Activated CD4-positive, alpha-beta T cell treated with anti-CD3 and anti-CD28 coated beads, Interleukin-2, amount 10 ng/mL, durations not matched to agents 7 days and 5 days (primary cell): ENCODE results near the gene NCOR1. TPM values are rescaled to one million over a fixed set of nuclear protein-coding genes. Genes with fewer than 3 reads are reported as not detected.
"Not testable (repeated sequence)": the region's sequence is repeated elsewhere in the genome, so short reads cannot be mapped to it uniquely, and the experiment has no call there.

Source experiments
- CTCF ChIA-PET: fragments of 350-600 bp; sonication (Branson Sonifier 250); formaldehyde crosslinking; loops from one replicate; lab custom pipeline; 2021; ENCODE audit warnings: antibody characterized with exemption; lab: Charles Lee
- POLR2A ChIA-PET: fragments of 350-600 bp; sonication (Branson Sonifier 250); formaldehyde crosslinking; loops from one replicate; lab custom pipeline; 2021; ENCODE audit warnings: antibody characterized with exemption; lab: Charles Lee
- DNase-seq: peaks from one replicate; pipeline ENCODE4 v3.0.0-alpha.2; 2020
- H3K27ac Mint-ChIP-seq: one replicate; pipeline ENCODE4 v1.8.0; 2021; ENCODE audit warnings: mild to moderate bottlenecking, moderate library complexity, mixed read lengths
- H3K27me3 Mint-ChIP-seq: one replicate; pipeline ENCODE4 v1.8.0; 2021; ENCODE audit warnings: mixed read lengths
- H3K36me3 Mint-ChIP-seq: one replicate; pipeline ENCODE4 v1.8.0; 2021; ENCODE audit warnings: low read depth, mixed read lengths
- H3K4me1 Mint-ChIP-seq: one replicate; pipeline ENCODE4 v1.8.0; 2021; ENCODE audit warnings: mixed read lengths
- H3K4me3 Mint-ChIP-seq: one replicate; pipeline ENCODE4 v1.8.0; 2021; ENCODE audit warnings: mild to moderate bottlenecking, moderate library complexity, mixed read lengths
- H3K9me3 Mint-ChIP-seq: one replicate; pipeline ENCODE4 v1.8.0; 2021; ENCODE audit warnings: mixed read lengths
- total RNA-seq, 2 experiments: library from RNA; stranded (reverse); gene quantifications; one replicate each; pipeline ENCODE4 v1.2.3, GENCODE V29; 2021

The NCOR1 gene
- total RNA-seq, 2 experiments from 2014 or later: 152 to 182 TPM

GRCh38 chr17:16066125-16066524 is 149.2 kb downstream of the NCOR1 start:
- ChIA-PET POLR2A (no interaction called here), CTCF (no interaction called here)
- H3K4me1 Mint-ChIP-seq: no peaks in the 10 kb centered on the region
- H3K9me3 Mint-ChIP-seq: no peaks in the 10 kb centered on the region
- no peak overlapping the region for H3K27ac Mint-ChIP-seq
- H3K27me3 Mint-ChIP-seq: no peaks in the 10 kb centered on the region
- H3K4me3 Mint-ChIP-seq: no peak overlapping the region
- no peak for DNase-seq
- peaks cover 66% of the 10 kb centered on the region for H3K36me3 Mint-ChIP-seq

DNA sequence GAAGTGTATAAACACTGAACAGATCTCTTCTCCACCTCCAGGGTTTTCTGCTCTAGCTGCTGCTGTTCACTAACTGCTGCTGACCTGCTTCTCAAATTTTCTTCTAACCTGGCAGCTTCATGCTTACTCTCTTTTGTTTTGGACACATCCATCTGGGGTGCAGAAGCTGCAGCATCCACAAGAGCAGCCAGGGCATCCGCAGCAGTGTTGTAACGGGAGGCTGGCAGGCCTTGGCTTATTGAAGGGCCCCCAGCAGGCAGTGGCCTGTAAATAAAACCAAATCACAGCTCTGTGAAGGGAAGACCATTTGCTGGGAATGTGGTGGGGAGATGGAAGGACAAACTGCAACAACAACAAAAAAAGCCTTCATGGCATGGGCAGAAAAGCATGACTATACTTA is 153.7 kb downstream of the NCOR1 start:
- Mint-ChIP-seq H3K27ac (no peak overlapping the region), H3K27me3 (no peaks in the 10 kb centered on the region), H3K9me3 (no peaks in the 10 kb centered on the region), H3K36me3 (peaks cover 61% of the 10 kb centered on the region), H3K4me1 (no peaks in the 10 kb centered on the region), H3K4me3 (no peak overlapping the region)
- POLR2A ChIA-PET: no interaction called here
- DNase-seq: no peak
- CTCF ChIA-PET: no interaction called here

DNA sequence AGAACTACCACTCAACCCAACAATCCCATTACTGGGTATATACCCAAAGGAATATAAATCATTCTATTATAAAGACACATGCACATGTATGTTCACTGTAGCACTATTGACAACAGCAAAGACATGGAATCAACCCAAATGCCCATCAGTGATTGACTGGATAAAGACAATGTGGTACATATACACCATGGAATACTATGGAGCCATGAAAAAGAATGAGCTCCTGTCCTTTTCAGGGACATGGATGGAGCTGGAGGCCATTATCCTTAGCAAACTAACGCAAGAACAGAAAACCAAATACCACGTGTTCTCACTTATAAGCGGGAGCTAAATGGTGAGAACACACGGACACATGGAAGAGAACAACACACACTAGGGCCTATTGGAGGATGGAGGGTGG is 160.2 kb downstream of the NCOR1 start:
- peaks cover 72% of the 10 kb centered on the region for H3K36me3 Mint-ChIP-seq
- CTCF ChIA-PET: interaction anchor here (1.4 kb wide), 1 partner anchor 50 kb away, joined by 3 read pairs; no protein-coding TSS in a partner anchor
- H3K9me3 Mint-ChIP-seq, H3K27ac Mint-ChIP-seq, POLR2A ChIA-PET, H3K4me3 Mint-ChIP-seq, H3K4me1 Mint-ChIP-seq, DNase-seq, H3K27me3 Mint-ChIP-seq: not testable (repeated sequence)

- CTCF ChIA-PET: no interaction called here
- H3K9me3 Mint-ChIP-seq: peaks cover 2% of the 10 kb centered on the region
- POLR2A ChIA-PET: no interaction called here
- peaks cover 9% of the 10 kb centered on the region for H3K4me1 Mint-ChIP-seq
- peaks cover 71% of the 10 kb centered on the region for H3K36me3 Mint-ChIP-seq
- no peak overlapping the region for H3K4me3 Mint-ChIP-seq
- DNase-seq: no peak
- no peak overlapping the region for H3K27ac Mint-ChIP-seq
- no peaks in the 10 kb centered on the region for H3K27me3 Mint-ChIP-seq
These were observed 162.8 kb downstream of the NCOR1 start for GRCh38 chr17:16052486-16052885.

GRCh38 chr17:16050844-16051243 is 164.5 kb downstream of the NCOR1 start:
- H3K4me3 Mint-ChIP-seq: no peak overlapping the region
- POLR2A ChIA-PET: no interaction called here
- H3K36me3 Mint-ChIP-seq: peaks cover 73% of the 10 kb centered on the region
- H3K4me1 Mint-ChIP-seq: peaks cover 17% of the 10 kb centered on the region
- no peak overlapping the region for H3K27ac Mint-ChIP-seq
- no peaks in the 10 kb centered on the region for H3K27me3 Mint-ChIP-seq
- H3K9me3 Mint-ChIP-seq: peaks cover 2% of the 10 kb centered on the region
- no peak for DNase-seq
- CTCF ChIA-PET: no interaction called here

GRCh38 chr17:16048811-16049449 is 166.4 kb downstream of the NCOR1 start:
- ChIA-PET POLR2A (no interaction called here), CTCF (no interaction called here)
- H3K27ac Mint-ChIP-seq: no peak overlapping the region
- H3K9me3 Mint-ChIP-seq: no peaks in the 10 kb centered on the region
- no peaks in the 10 kb centered on the region for H3K27me3 Mint-ChIP-seq
- H3K4me3 Mint-ChIP-seq: no peak overlapping the region
- peaks cover 67% of the 10 kb centered on the region for H3K36me3 Mint-ChIP-seq
- H3K4me1 Mint-ChIP-seq: peaks cover 17% of the 10 kb centered on the region
- no peak for DNase-seq

- H3K4me3 Mint-ChIP-seq: no peak overlapping the region
- CTCF ChIA-PET: interaction anchor here (1.3 kb wide), 1 partner anchor 24 kb away, joined by 3 read pairs; no protein-coding TSS in a partner anchor
- H3K36me3 Mint-ChIP-seq: peaks cover 65% of the 10 kb centered on the region
- H3K4me1 Mint-ChIP-seq: peaks cover 17% of the 10 kb centered on the region
- no peaks in the 10 kb centered on the region for H3K9me3 Mint-ChIP-seq
- H3K27ac Mint-ChIP-seq: no peak overlapping the region
- POLR2A ChIA-PET: interaction anchor here (0.6 kb wide), 1 partner anchor 559 kb away, joined by 3 read pairs; no protein-coding TSS in a partner anchor
- H3K27me3 Mint-ChIP-seq: no peaks in the 10 kb centered on the region
- DNase-seq: no peak
These were observed 168.4 kb downstream of the NCOR1 start for GRCh38 chr17:16046966-16047365.

DNA sequence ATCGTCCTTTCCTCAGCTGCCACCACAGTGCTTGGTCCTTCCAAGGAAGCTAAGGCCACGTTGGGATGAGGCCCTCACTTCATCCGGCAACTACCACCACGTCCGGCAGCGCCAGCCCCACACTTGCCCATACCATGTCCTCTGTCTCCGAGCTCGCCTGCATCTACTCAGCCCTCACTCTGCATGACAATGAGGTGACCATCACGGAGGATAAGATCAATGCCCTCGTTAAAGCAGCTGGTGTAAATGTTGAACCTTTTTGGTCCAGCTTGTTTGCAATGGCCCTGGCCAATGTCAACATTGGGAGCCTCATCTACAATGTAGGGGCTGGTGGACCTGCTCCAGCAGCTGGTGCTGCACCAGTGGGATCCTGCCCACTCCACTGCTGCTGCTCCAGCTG is 170.8 kb downstream of the NCOR1 start:
- CTCF ChIA-PET: no interaction called here
- no peak overlapping the region for H3K27ac Mint-ChIP-seq
- POLR2A ChIA-PET: no interaction called here
- peaks cover 64% of the 10 kb centered on the region for H3K36me3 Mint-ChIP-seq
- H3K9me3 Mint-ChIP-seq: no peaks in the 10 kb centered on the region
- H3K27me3 Mint-ChIP-seq: no peaks in the 10 kb centered on the region
- DNase-seq: no peak
- H3K4me3 Mint-ChIP-seq: no peak overlapping the region
- peaks cover 14% of the 10 kb centered on the region for H3K4me1 Mint-ChIP-seq

DNA sequence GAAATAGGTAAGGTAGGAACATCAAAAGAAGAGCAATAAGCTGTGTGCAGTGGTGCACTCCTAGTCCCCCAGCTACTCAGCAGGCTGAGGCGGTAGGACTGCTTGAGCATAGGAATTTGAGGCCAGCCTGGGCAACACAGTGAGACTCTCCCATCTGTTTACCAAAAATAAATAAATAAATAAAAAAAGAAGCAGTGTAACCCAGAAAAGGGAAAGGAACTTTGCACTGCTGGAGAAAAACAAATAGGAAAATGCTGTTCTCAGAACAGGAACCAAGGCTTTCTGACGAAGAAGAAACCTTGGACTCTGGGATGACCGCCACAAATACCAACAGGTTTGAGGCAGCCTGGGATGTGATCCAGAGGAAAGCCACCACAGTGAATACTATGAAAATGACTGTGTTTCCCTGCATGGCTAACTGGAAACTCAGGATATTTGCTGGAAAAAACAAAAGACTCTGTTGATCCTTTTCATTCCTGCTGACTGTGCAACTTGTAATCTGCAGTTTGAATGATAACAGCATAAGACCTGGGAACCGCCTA is 174.6 kb downstream of the NCOR1 start:
- CTCF ChIA-PET: interaction anchor here (0.7 kb wide), 1 partner anchor 9 kb away, joined by 3 read pairs; no protein-coding TSS in a partner anchor
- H3K4me1 Mint-ChIP-seq: peaks cover 3% of the 10 kb centered on the region
- no peaks in the 10 kb centered on the region for H3K27me3 Mint-ChIP-seq
- H3K36me3 Mint-ChIP-seq: peaks cover 68% of the 10 kb centered on the region
- H3K4me3 Mint-ChIP-seq: no peak overlapping the region
- DNase-seq: no peak
- POLR2A ChIA-PET: no interaction called here
- H3K9me3 Mint-ChIP-seq: no peaks in the 10 kb centered on the region
- H3K27ac Mint-ChIP-seq: no peak overlapping the region

GRCh38 chr17:16037636-16038035 is 177.7 kb downstream of the NCOR1 start:
- ChIA-PET POLR2A (no interaction called here), CTCF (interaction anchor here (0.5 kb wide), 1 partner anchor 111 kb away, joined by 3 read pairs; no protein-coding TSS in a partner anchor)
- H3K27ac Mint-ChIP-seq: peak overlapping the region; percentile 5

DNA sequence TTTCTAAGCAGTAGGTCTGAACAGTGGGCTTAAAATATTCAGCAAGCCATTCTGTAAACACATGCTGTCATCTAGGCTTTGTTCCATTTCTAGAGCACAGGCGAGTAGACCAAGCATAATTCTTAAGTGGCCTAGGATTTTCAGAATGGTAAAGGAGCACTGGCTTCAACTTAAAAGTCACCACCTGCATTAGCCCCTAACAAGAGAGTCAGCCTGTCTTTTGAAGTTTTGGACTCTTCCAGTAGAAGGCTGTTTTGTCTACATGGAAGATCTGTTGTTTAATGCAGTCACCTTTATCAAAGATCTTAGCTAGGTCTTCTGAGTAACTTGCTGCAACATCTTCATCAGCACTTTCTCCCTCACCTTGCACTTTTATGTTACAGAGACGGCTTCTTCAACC is 179.1 kb downstream of the NCOR1 start:
- no peaks in the 10 kb centered on the region for H3K9me3 Mint-ChIP-seq
- no peak for DNase-seq
- no peak overlapping the region for H3K4me3 Mint-ChIP-seq
- peaks cover 70% of the 10 kb centered on the region for H3K36me3 Mint-ChIP-seq
- H3K4me1 Mint-ChIP-seq: peaks cover 11% of the 10 kb centered on the region
- no peaks in the 10 kb centered on the region for H3K27me3 Mint-ChIP-seq
- no peak overlapping the region for H3K27ac Mint-ChIP-seq
- ChIA-PET CTCF (no interaction called here), POLR2A (no interaction called here)

More at GRCh38 chr17:16037636-16038035, 177.7 kb downstream of the NCOR1 start:
- DNase-seq: no peak
- Mint-ChIP-seq H3K4me1 (peaks cover 11% of the 10 kb centered on the region), H3K36me3 (peaks cover 67% of the 10 kb centered on the region), H3K9me3 (no peaks in the 10 kb centered on the region), H3K27me3 (no peaks in the 10 kb centered on the region), H3K4me3 (no peak overlapping the region)

- POLR2A ChIA-PET: no interaction called here
- H3K27ac Mint-ChIP-seq: no peak overlapping the region
These were observed 181.5 kb downstream of the NCOR1 start for GRCh38 chr17:16033729-16034349.

More at GRCh38 chr17:16033729-16034349, 181.5 kb downstream of the NCOR1 start:
- DNase-seq: no peak
- CTCF ChIA-PET: no interaction called here
- H3K4me1 Mint-ChIP-seq: peaks cover 12% of the 10 kb centered on the region
- H3K27me3 Mint-ChIP-seq: no peaks in the 10 kb centered on the region
- no peak overlapping the region for H3K4me3 Mint-ChIP-seq
- no peaks in the 10 kb centered on the region for H3K9me3 Mint-ChIP-seq
- H3K36me3 Mint-ChIP-seq: peaks cover 77% of the 10 kb centered on the region
